IMR-90 (cell line): ENCODE data around the gene FOXL2NB. TPM values are rescaled to one million over a fixed set of nuclear protein-coding genes. Genes with fewer than 3 reads are reported as not detected.

Experiments
- ATAC-seq: fragments of 200-7000 bp; cut with Tn5 transposase; 2 replicates; pipeline ENCODE4 v1.9.1; 2020; ENCODE audit warnings: low read depth, mild to moderate bottlenecking, moderate library complexity
- BruUV-seq: library from RNA; stranded (reverse); fragments of 400-500 nt; replicated peaks from 2 replicates; lab custom pipeline; 2021; lab: Mats Ljungman, UMichigan
- CTCF ChIA-PET: fragments of 300-600 bp; formaldehyde crosslinking; extraction: SDS; loops from one replicate; lab custom pipeline; 2021; ENCODE audit warnings: antibody characterized with exemption; lab: Yijun Ruan, JAX
- POLR2A ChIA-PET: fragments of 300-600 bp; sonication (Branson Sonifier 250); formaldehyde crosslinking; loops from one replicate; lab custom pipeline; 2022; ENCODE audit warnings: antibody characterized with exemption; ENCODE audit not compliant: unreplicated experiment; lab: Charles Lee
- DNase-seq: peaks from one replicate; pipeline ENCODE4 v3.0.0; 2013
- H2AFZ ChIP-seq: replicated peaks from 2 replicates; pipeline ENCODE3; 2013; ENCODE audit warnings: low read length, mild to moderate bottlenecking; ENCODE audit not compliant: poor library complexity
- H2AK5ac ChIP-seq: 2 replicates; pipeline ENCODE4 v1.6.1; 2013; ENCODE audit warnings: low read depth, low read length, inconsistent platforms
- H2AK9ac ChIP-seq: replicated peaks from 2 replicates; pipeline ENCODE3; 2013; ENCODE audit warnings: mild to moderate bottlenecking, low read depth, low read length, moderate library complexity; ENCODE audit not compliant: poor library complexity
- H2BK120ac ChIP-seq: 2 replicates; pipeline ENCODE4 v1.6.1; 2013; ENCODE audit warnings: low read depth, low read length, inconsistent platforms
- H2BK15ac ChIP-seq: 3 replicates; pipeline ENCODE4 v1.6.1; 2013; ENCODE audit warnings: low read depth, low read length, inconsistent platforms
- H2BK20ac ChIP-seq: 2 replicates; pipeline ENCODE4 v1.6.1; 2013; ENCODE audit warnings: low read depth, mild to moderate bottlenecking, inconsistent platforms, low read length, moderate library complexity
- H2BK5ac ChIP-seq: 2 replicates; pipeline ENCODE4 v1.6.1; 2013; ENCODE audit warnings: mild to moderate bottlenecking, low read depth, low read length, inconsistent platforms; ENCODE audit not compliant: poor library complexity, severe bottlenecking
- H3K14ac ChIP-seq: replicated peaks from 2 replicates; pipeline ENCODE4 v1.6.1; 2013; ENCODE audit warnings: low read depth, low read length, inconsistent platforms
- H3K18ac ChIP-seq: 2 replicates; pipeline ENCODE4 v1.6.1; 2013; ENCODE audit warnings: low read depth, low read length, control low read depth
- H3K23ac ChIP-seq: 2 replicates; pipeline ENCODE4 v1.6.1; 2013; ENCODE audit warnings: low read depth, low read length, inconsistent platforms
- H3K27ac ChIP-seq: 2 replicates; pipeline ENCODE4 v1.5.1; 2013; ENCODE audit warnings: mild to moderate bottlenecking, control low read depth, low read length; ENCODE audit not compliant: insufficient read depth
- H3K27me3 ChIP-seq: 2 replicates; pipeline ENCODE4 v1.6.1; 2013; ENCODE audit warnings: low read length; ENCODE audit not compliant: control insufficient read depth, insufficient read depth
- H3K36me3 ChIP-seq: 2 replicates; pipeline ENCODE4 v1.6.1; 2013; ENCODE audit warnings: low read length, mixed read lengths; ENCODE audit not compliant: control insufficient read depth, insufficient read depth
- H3K4ac ChIP-seq: 2 replicates; pipeline ENCODE4 v1.6.1; 2013; ENCODE audit warnings: low read depth, low read length, inconsistent platforms
- H3K4me1 ChIP-seq: 2 replicates; pipeline ENCODE4 v1.6.1; 2013; ENCODE audit warnings: low read length, mixed read lengths; ENCODE audit not compliant: control insufficient read depth, insufficient read depth
- H3K4me2 ChIP-seq: 2 replicates; pipeline ENCODE4 v1.6.1; 2013; ENCODE audit warnings: low read depth, mild to moderate bottlenecking, control low read depth, low read length, moderate library complexity
- H3K4me3 ChIP-seq: 2 replicates; pipeline ENCODE4 v1.5.1; 2013; ENCODE audit warnings: low read depth, mild to moderate bottlenecking, control low read depth, low read length, moderate library complexity; ENCODE audit not compliant: insufficient read depth
- H3K56ac ChIP-seq: 2 replicates; pipeline ENCODE4 v1.6.1; 2013; ENCODE audit warnings: low read length, inconsistent platforms; ENCODE audit not compliant: insufficient read depth; ENCODE audit errors: extremely low read depth
- H3K79me1 ChIP-seq, 2 experiments: 2 replicates each; pipeline ENCODE4 v1.6.1; 2013; ENCODE audit warnings: low read length in 2 of 2, inconsistent platforms in 1 of 2, low read depth in 1 of 2
- H3K9ac ChIP-seq: 2 replicates; pipeline ENCODE4 v1.6.1; 2013; ENCODE audit warnings: low read depth, low read length, control low read depth
- H3K9me1 ChIP-seq: 2 replicates; pipeline ENCODE4 v1.6.1; 2013; ENCODE audit warnings: low read length, inconsistent platforms; ENCODE audit not compliant: insufficient read depth
- H3K9me3 ChIP-seq: 2 replicates; pipeline ENCODE4 v1.6.1; 2013; ENCODE audit warnings: low read length; ENCODE audit not compliant: control insufficient read depth, insufficient read depth
- H4K20me1 ChIP-seq: 2 replicates; pipeline ENCODE4 v1.6.1; 2013; ENCODE audit warnings: low read length, inconsistent platforms; ENCODE audit not compliant: insufficient read depth
- H4K5ac ChIP-seq: 2 replicates; pipeline ENCODE4 v1.6.1; 2013; ENCODE audit warnings: mild to moderate bottlenecking, low read depth, low read length, control low read depth
- H4K8ac ChIP-seq, 2 experiments: 2 replicates each; pipeline ENCODE4 v1.6.1; 2013; ENCODE audit warnings: low read depth in 2 of 2, low read length in 2 of 2, control low read depth in 1 of 2, inconsistent platforms in 1 of 2
- H4K91ac ChIP-seq: 2 replicates; pipeline ENCODE4 v1.6.1; 2013; ENCODE audit warnings: low read depth, low read length, inconsistent platforms; ENCODE audit not compliant: insufficient read depth
- ELK1 ChIP-seq: fragments of 150-350 bp; IDR thresholded peaks from 2 replicates; pipeline ENCODE4 v1.6.1; 2016; ENCODE audit warnings: low read depth, mild to moderate bottlenecking, low read length, moderate library complexity, borderline replicate concordance
- RAD21 ChIP-seq: IDR thresholded peaks from 2 replicates; pipeline ENCODE4 v1.6.1; 2012; ENCODE audit warnings: low read length, improper control_type of control experiment
- RCOR1 ChIP-seq: IDR thresholded peaks from 2 replicates; pipeline ENCODE4 v1.6.1; 2012; ENCODE audit warnings: mild to moderate bottlenecking, low read length, improper control_type of control experiment; ENCODE audit not compliant: insufficient replicate concordance
- WGBS, 2 experiments: methylation state at CpG; one replicate each; pipeline versions ENCODE4 v1.1.5 to v1.1.7; 2013; ENCODE audit warnings: missing lambda C conversion rate in 2 of 2; ENCODE audit not compliant: insufficient read length in 1 of 2; ENCODE audit errors: extremely low coverage in 2 of 2; 5-methylcytosine and 5-hydroxymethylcytosine counted together
- dilution Hi-C: fragments of 300-500 bp; cut with HindIII; formaldehyde crosslinking; loops from one replicate; pipeline ENCODE4 v1.14.3; 2018; ENCODE audit warnings: low sequenced_read_pairs; ENCODE audit not compliant: unreplicated experiment
- in situ Hi-C: fragments of 300-500 bp; cut with MboI; formaldehyde crosslinking; loops from 3 replicates; pipeline ENCODE4 v1.14.3; 2019; ENCODE audit warnings: low sequenced_read_pairs, inconsistent platforms, mixed read lengths
- intact Hi-C: fragments of 100-400 bp; cut with micrococcal nuclease; formaldehyde crosslinking; loops from 2 replicates; pipeline ENCODE4 v1.10.0; 2022
- polyA plus RNA-seq, 3 experiments: library from polyadenylated mRNA; depleted of rRNA; stranded (reverse); fragments of >200 nt; gene quantifications; 2 replicates each; pipeline ENCODE4 v1.2.3, GENCODE V29; 2012; ENCODE audit warnings: low replicate concordance in 1 of 3
- total RNA-seq: library from RNA; depleted of rRNA; stranded (reverse); fragments of >200 nt; gene quantifications from 2 replicates; pipeline ENCODE4 v1.2.3, GENCODE V29; 2012

Gene FOXL2NB
- total and polyA plus RNA-seq, 2 of the 4 experiments (the other 2 are of a cell fraction), result under 0.01 to 0.05 TPM

GRCh38 chr3:138943724-138944653, 3.0 kb upstream of the FOXL2NB start:
- Histone ChIP-seq H3K4me2 (no peak overlapping the region), H3K23ac (no peak overlapping the region), H2BK5ac (no peak overlapping the region), H2BK120ac (no peak overlapping the region), H3K79me1 (no peaks in the 10 kb centered on the region), H4K20me1 (peaks cover 10% of the 10 kb centered on the region), H3K4ac (no peak overlapping the region), H4K5ac (no peak overlapping the region), H4K8ac (no peak overlapping the region), H3K4me1 (peaks cover 2% of the 10 kb centered on the region; the same call in 1 of the 2 replicates), H3K27ac (no peak overlapping the region), H2BK20ac (no peak overlapping the region), H3K27me3 (peaks cover 97% of the 10 kb centered on the region), H3K36me3 (no peaks in the 10 kb centered on the region), H3K4me3 (no peak overlapping the region), H3K56ac (no peak overlapping the region), H2AFZ (no peak overlapping the region), H3K9me1 (0 out of 2 replicates have a peak, but pooled peaks cover 3% of the 10 kb centered on the region), H2AK9ac (no peak overlapping the region), H3K9ac (no peak overlapping the region), H3K18ac (no peak overlapping the region), H2AK5ac (no peak overlapping the region), H3K9me3 (peaks cover 7% of the 10 kb centered on the region), H3K14ac (no peak overlapping the region), H4K91ac (no peak overlapping the region), H2BK15ac (no peak overlapping the region)
- BruUV-seq, result no TSS peak
- ChIA-PET CTCF (interaction anchor here (0.6 to 0.9 kb wide), 2 partner anchors 8 to 254 kb away, joined by 3 to 4 read pairs; no protein-coding TSS in a partner anchor), POLR2A (no interaction called here)
- in situ Hi-C loops, result no loop called here
- no peak for TF ChIP-seq ELK1
- no peak for TF ChIP-seq RAD21
- no peak for TF ChIP-seq RCOR1
- WGBS, 2 experiments, result 7% methylated on average over 5 of the region's 30 CpGs; no CpG with 5 or more reads in 1 of the 2 experiments
- dilution Hi-C loops, result no loop called here
- ATAC-seq (no peak), DNase-seq (no peak)
- intact Hi-C loops, result no loop called here
